MCF 10A (cell line): ENCODE results near the gene PRSS22. TPM values are rescaled to one million over a fixed set of nuclear protein-coding genes. Genes with fewer than 3 reads are reported as not detected.
"Not testable (repeated sequence)": the region's sequence is repeated elsewhere in the genome, so short reads cannot be mapped to it uniquely, and the experiment has no call there.

ENCODE experiments used
- Bru-seq: library from RNA; stranded (reverse); fragments of 400-500 nt; gene quantifications from one replicate; lab custom pipeline; 2021; lab: Mats Ljungman, UMichigan
- BruChase-seq, 2 experiments: library from RNA; stranded (reverse); fragments of 400-500 nt; gene quantifications; one replicate each; lab custom pipeline; 2021; lab: Mats Ljungman, UMichigan
- BruUV-seq: library from RNA; stranded (reverse); fragments of 400-500 nt; replicated peaks from 2 replicates; lab custom pipeline; 2021; lab: Mats Ljungman, UMichigan
- CTCF ChIA-PET: fragments of 300-600 bp; sonication (Branson Sonifier 250); formaldehyde crosslinking; extraction: SDS; loops from one replicate; lab custom pipeline; 2021; ENCODE audit warnings: antibody characterized with exemption, inconsistent platforms; lab: Yijun Ruan, JAX
- POLR2A ChIA-PET: fragments of 300-600, 350-650 bp; sonication (Branson Sonifier 250); formaldehyde crosslinking; extraction: SDS; loops from one replicate; lab custom pipeline; 2020; ENCODE audit warnings: antibody characterized with exemption, inconsistent platforms; lab: Yijun Ruan, JAX
- DNase-seq: peaks from one replicate; pipeline ENCODE4 v3.0.0-alpha.2; 2018; ENCODE audit not compliant: unreplicated experiment
- H3K27ac Mint-ChIP-seq: one replicate; pipeline ENCODE4 v1.8.0; 2022; ENCODE audit warnings: mild to moderate bottlenecking, low read depth, mixed read lengths; ENCODE audit not compliant: unreplicated experiment
- H3K27me3 Mint-ChIP-seq: one replicate; pipeline ENCODE4 v1.8.0; 2022; ENCODE audit warnings: mixed read lengths; ENCODE audit not compliant: insufficient read depth, unreplicated experiment
- H3K36me3 Mint-ChIP-seq: one replicate; pipeline ENCODE4 v1.8.0; 2022; ENCODE audit warnings: mild to moderate bottlenecking, moderate library complexity, mixed read lengths; ENCODE audit not compliant: insufficient read depth, unreplicated experiment
- H3K4me1 Mint-ChIP-seq: one replicate; pipeline ENCODE4 v1.8.0; 2022; ENCODE audit warnings: mixed read lengths; ENCODE audit not compliant: insufficient read depth, unreplicated experiment
- H3K4me3 Mint-ChIP-seq: one replicate; pipeline ENCODE4 v1.8.0; 2022; ENCODE audit warnings: mild to moderate bottlenecking, moderate library complexity, mixed read lengths; ENCODE audit not compliant: unreplicated experiment
- H3K9me3 Mint-ChIP-seq: one replicate; pipeline ENCODE4 v1.8.0; 2022; ENCODE audit warnings: mixed read lengths; ENCODE audit not compliant: unreplicated experiment
- intact Hi-C: fragments of 100-400 bp; cut with micrococcal nuclease; formaldehyde crosslinking; loops from 2 replicates; pipeline ENCODE4 v1.14.1; 2022
- long read RNA-seq: library from polyadenylated mRNA; stranded (forward); transcript quantifications from one replicate; pipeline ENCODE4 v2.0.0, GENCODE V29; 2022
- total RNA-seq: library from RNA; stranded (reverse); gene quantifications from 2 replicates; pipeline ENCODE4 v1.2.3, GENCODE V29; 2022
- TF ChIP-seq, protein P1 (sequence below): fragments of 200-600 bp; IDR thresholded peaks from one replicate; pipeline ENCODE4 v1.8.0; 2022; ENCODE audit warnings: antibody characterized with exemption, mild to moderate bottlenecking; ENCODE audit not compliant: unreplicated experiment

The PRSS22 gene, protein sequence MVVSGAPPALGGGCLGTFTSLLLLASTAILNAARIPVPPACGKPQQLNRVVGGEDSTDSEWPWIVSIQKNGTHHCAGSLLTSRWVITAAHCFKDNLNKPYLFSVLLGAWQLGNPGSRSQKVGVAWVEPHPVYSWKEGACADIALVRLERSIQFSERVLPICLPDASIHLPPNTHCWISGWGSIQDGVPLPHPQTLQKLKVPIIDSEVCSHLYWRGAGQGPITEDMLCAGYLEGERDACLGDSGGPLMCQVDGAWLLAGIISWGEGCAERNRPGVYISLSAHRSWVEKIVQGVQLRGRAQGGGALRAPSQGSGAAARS
- total RNA-seq (not detected in 2 replicates), Bru-seq, nascent RNA (percentile 12 among the genes with signal in this experiment), BruChase-seq, experiment 1, labeled RNA remaining after a 6-hour chase (not detected), BruChase-seq, experiment 2, labeled RNA remaining after a 2-hour chase (not detected)
- long read RNA-seq = 0 reads

DNA sequence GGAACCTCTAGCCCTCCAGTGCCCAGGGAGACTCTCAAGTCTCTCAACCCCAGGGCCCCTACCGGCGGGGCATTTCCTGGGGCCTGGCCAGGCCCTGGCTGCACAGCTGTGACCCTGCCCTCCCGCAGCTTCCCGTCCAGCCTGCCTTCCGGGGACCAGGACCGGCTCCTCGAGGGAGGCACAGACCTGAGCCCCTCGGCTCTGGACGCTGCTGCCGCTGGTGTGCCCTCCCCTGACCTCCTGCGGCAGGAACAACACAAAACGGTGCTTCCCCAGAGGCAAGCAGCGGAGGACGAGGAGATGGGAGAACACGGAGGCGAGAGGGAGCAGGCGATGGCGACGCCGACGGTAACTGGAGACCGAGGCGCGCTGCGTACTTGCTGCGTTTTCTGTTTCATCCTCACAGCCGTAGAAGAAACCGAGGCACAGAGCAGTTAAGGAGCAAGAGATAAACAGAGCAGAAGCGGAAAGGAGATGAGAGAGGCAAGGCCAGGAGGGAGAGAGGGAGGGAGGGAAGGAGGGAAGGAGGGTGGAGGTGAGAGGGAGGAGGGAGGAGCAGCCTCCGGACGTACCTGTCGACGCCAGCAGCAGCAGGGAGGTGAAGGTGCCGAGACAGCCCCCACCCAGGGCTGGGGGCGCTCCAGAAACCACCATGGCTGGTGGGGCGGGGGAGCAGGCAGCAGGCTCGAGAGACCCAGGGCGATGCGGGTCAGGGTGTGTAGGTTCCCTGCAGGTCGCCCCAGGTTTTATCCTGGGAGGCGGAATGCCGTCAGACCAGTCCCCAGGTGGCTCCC, at the start of gene PRSS22:
Gene PRSS22 (minus strand): TSS at position 720 of the 794 bp plus-strand sequence. CDS start 66 bp downstream, at position 654.
- peaks cover 10% of the 10 kb centered on the region for H3K9me3 Mint-ChIP-seq
- BruUV-seq = no TSS peak
- no peaks in the 10 kb centered on the region for H3K36me3 Mint-ChIP-seq
- CTCF ChIA-PET = interaction anchor here (1.1 kb wide), 1 partner anchor 13 kb away, joined by 3 read pairs; no protein-coding TSS in a partner anchor
- DNase-seq = no peak
- no peaks in the 10 kb centered on the region for H3K27me3 Mint-ChIP-seq
- H3K4me1 Mint-ChIP-seq = peaks cover 6% of the 10 kb centered on the region
- intact Hi-C loops = no loop called here
- TF ChIP-seq, protein P1, sequence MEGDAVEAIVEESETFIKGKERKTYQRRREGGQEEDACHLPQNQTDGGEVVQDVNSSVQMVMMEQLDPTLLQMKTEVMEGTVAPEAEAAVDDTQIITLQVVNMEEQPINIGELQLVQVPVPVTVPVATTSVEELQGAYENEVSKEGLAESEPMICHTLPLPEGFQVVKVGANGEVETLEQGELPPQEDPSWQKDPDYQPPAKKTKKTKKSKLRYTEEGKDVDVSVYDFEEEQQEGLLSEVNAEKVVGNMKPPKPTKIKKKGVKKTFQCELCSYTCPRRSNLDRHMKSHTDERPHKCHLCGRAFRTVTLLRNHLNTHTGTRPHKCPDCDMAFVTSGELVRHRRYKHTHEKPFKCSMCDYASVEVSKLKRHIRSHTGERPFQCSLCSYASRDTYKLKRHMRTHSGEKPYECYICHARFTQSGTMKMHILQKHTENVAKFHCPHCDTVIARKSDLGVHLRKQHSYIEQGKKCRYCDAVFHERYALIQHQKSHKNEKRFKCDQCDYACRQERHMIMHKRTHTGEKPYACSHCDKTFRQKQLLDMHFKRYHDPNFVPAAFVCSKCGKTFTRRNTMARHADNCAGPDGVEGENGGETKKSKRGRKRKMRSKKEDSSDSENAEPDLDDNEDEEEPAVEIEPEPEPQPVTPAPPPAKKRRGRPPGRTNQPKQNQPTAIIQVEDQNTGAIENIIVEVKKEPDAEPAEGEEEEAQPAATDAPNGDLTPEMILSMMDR = no peak
- H3K27ac Mint-ChIP-seq = no peak within 1 kb of the TSS
- peak within 1 kb of the TSS; percentile 3 for H3K4me3 Mint-ChIP-seq
- POLR2A ChIA-PET = interaction anchor here (1.6 to 1.8 kb wide), 2 partner anchors 82 to 89 kb away, joined by 6 read pairs; no protein-coding TSS in a partner anchor

DNA sequence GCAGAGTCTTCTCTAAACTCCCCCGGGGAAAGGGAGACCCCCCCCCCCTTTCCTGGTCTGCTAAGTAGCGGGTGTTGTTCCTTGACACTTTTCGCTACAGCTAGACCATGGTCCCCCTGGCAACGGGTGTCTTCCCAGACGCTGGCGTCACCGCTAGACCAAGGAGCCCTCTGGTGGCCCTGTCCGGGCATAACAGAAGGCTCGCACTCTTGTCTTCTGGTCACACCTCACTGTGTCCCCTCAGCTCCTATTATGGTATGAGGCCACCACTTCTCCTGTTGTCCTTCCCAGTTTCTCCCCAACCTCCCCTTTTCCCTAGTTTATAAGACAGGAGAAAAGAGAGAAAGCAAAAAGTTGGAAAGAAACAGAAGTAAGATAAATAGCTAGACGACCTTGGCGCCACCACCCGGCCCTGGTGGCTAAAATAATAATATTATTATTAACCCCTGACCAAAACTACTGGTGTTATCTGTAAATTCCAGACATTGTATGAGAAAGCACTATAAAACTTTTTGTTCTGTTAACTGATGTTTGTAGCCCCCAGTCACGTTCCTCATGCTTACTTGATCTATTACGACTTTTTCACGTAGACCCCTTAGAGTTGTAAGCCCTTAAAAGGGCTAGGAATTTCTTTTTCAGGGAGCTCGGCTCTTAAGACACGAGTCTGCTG, 49.2 kb upstream of the PRSS22 start:
- DNase-seq = peak; percentile 52
- intact Hi-C loops = loop anchor here (5.0 kb wide), 1 partner anchor 70 kb away; no protein-coding TSS in a partner anchor
- not testable (repeated sequence) for H3K27me3 Mint-ChIP-seq

DNA sequence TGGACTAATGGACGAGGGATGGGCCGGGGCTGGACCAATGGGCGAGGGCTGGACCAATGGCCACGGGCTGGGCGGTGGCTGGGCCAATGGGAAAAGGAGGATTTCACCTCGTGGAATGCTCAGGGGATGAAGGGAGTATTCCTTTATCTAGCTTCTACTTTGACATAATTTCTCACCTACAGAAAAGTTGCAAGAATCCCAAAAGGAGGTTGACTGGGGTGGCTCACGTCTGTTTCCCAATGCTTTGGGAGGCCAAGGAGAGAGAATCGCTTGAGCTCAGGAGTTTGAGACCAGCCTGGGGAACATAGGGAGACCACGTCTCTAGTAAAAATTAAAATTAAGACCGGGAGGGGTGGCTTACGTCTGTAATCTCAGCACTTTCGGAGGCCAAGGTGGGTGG, 48.0 kb upstream of the PRSS22 start:
- H3K27ac Mint-ChIP-seq = peak overlapping the region; percentile 91
- peaks cover 17% of the 10 kb centered on the region for H3K4me1 Mint-ChIP-seq
- TF ChIP-seq, protein P1 = no peak
- DNase-seq = no peak
- peak overlapping the region; percentile 84 for H3K4me3 Mint-ChIP-seq
- POLR2A ChIA-PET = interaction anchor here (0.6 to 3.3 kb wide), 19 partner anchors 9 to 941 kb away, joined by 3 to 25 read pairs (median 4); partner anchors contain the start of genes FLYWCH2, KCTD5, PKMYT1 and RPS2
- intact Hi-C loops = loop anchor here (2.0 to 5.0 kb wide), 2 partner anchors 21 to 69 kb away; no protein-coding TSS in a partner anchor
- no TSS peak for BruUV-seq
- peaks cover 11% of the 10 kb centered on the region for H3K36me3 Mint-ChIP-seq
- CTCF ChIA-PET = interaction anchor here (0.6 to 3.8 kb wide), 4 partner anchors 10 to 223 kb away, joined by 3 to 22 read pairs (median 11); no protein-coding TSS in a partner anchor
- no peaks in the 10 kb centered on the region for H3K9me3 Mint-ChIP-seq
- H3K27me3 Mint-ChIP-seq = no peaks in the 10 kb centered on the region

More for the DNA sequence above, 49.2 kb upstream of the PRSS22 start:
- not testable (repeated sequence) for H3K4me3 Mint-ChIP-seq, H3K9me3 Mint-ChIP-seq, BruUV-seq
- Mint-ChIP-seq H3K36me3 (peaks cover 11% of the 10 kb centered on the region), H3K27ac (peak overlapping the region; percentile 91), H3K4me1 (peaks cover 21% of the 10 kb centered on the region)
- ChIA-PET POLR2A (interaction anchor here (1.3 to 3.3 kb wide), 3 partner anchors 8 to 154 kb away, joined by 3 to 25 read pairs (median 9); partner anchors contain the start of gene SRRM2), CTCF (interaction anchor here (0.6 to 3.8 kb wide), 11 partner anchors 9 to 233 kb away, joined by 3 to 22 read pairs (median 4); no protein-coding TSS in a partner anchor)
- TF ChIP-seq, protein P1 = peak; percentile 45
